ENCODE data around the gene EIF2A.
"Not testable (repeated sequence)": the region's sequence is repeated elsewhere in the genome, so short reads cannot be mapped to it uniquely, and the experiment has no call there.

Gene EIF2A

GRCh38 chr3:150543531-150543930 lies 3.1 kb upstream of the EIF2A start:
- no peak for DNase-seq (ENCODE audit: low read depth in 2 of 2)

DNA sequence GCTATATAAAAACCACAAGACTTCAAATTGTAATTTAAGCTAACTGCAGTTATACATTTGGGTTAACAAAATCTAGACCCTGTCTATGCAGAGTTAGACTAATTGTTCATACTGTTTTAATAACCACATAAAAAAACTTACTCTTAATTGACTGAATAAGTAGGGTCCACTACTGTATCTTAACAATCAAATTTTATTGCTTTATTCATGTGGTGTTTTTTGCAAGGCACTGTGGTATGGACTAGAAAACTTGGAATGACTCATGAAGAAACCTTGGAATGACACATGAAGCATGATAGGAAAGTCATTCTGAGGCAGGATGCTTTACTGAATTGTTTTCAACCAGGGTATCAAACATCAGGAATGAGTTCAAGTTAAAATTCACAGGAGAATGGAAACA lies 2.5 kb upstream of the EIF2A start:
- no peak for DNase-seq (ENCODE audit: low read depth in 2 of 2)

DNA sequence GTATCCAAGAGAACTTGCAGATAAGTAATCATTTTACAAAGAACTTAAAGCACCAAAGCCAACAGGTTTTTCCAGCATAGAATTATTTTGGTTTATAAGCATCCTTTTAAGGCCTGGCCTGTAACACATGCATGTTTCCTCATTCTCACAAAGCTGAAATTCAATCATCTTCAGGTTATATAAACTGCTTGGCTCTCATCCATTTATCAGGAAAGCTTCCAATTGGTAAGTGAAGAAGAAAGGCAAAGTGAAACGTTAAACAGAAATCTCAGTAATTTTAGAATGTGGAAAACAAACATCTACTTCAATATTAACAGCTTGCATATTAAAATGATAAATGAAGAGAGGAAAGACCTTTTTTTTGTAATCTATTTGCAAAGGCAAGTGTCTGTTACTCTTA lies 1.9 kb upstream of the EIF2A start:
- DNase-seq (ENCODE audit: low read depth in 2 of 2) = no peak

GRCh38 chr3:150545419-150546225 lies 965 bp upstream of the EIF2A start:
- DNase-seq (ENCODE audit: low read depth in 2 of 2) = peak; percentile 25 to 27

GRCh38 chr3:150547045-150547741 lies 606 bp downstream of the EIF2A start:
- DNase-seq (ENCODE audit: low read depth in 2 of 2) = no peak

DNA sequence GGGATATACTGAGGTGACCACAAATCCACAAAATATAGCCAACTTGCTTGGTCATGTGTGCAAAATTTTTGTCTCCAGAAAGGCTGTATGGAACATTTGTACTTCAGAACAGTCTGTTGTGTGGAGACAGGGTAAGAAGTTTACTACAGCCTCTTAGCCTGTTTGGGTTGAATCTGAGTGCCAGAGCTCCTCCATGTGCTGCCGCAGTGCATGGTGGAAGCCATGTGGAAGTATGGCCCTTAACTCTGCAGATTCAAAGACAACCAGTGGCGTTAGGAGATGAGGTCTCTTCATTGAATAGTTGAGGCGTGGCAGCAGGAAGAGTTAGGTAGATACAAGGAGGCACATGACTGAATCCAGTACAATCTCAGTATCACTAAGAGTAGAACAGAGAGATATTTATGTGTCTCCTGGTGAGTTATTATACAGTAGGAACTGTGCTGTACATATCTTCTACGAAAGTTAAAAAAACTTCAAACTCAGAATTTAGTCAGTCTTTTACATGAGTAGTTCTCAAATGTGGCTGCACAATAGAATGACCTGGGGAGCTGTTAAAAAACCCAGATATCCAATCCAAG lies 9.4 kb downstream of the EIF2A start:
- no peak for DNase-seq (ENCODE audit: low read depth in 2 of 2)

GRCh38 chr3:150556792-150557191 lies 10.2 kb downstream of the EIF2A start:
- DNase-seq (ENCODE audit: low read depth in 2 of 2) = no peak

GRCh38 chr3:150557725-150558124 lies 11.1 kb downstream of the EIF2A start:
- no peak for DNase-seq (ENCODE audit: low read depth in 2 of 2)

DNA sequence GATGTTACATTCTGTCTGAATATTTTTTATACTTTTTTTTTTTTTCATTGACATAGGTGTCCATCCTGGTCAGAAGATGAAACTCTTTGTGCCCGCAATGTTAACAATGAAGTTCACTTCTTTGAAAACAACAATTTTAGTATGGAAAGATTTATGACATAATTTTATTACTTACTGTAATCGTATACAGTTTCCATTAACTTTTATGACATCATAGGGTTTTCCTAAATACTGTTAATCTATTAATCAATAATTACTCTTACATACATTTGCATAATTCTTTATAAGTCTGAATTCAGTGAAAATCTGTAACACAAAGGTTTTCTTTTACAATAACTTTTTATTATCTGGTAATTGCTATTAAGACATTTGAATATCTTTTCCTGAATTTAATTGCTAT lies 17.7 kb downstream of the EIF2A start:
- DNase-seq (ENCODE audit: low read depth in 2 of 2) = no peak

DNA sequence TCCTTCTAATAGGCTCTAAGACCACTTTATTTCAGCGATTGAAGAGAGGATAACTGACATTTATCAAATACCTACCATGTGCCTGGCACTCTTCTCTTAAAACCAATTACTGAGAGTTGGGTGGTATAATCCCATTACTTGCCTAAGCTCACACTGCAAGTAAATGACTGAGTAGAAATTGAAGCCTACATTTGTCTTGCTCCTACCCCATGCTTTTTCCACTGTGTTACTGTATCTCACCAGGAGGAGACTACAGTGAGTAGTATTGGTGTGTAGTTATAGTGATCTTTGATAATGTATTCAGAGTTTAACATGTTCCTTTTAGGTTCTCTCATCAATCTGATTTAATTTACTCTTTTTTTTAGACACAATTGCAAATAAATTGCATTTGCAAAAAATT lies 20.7 kb downstream of the EIF2A start:
- no peak for DNase-seq (ENCODE audit: low read depth in 2 of 2)

DNA sequence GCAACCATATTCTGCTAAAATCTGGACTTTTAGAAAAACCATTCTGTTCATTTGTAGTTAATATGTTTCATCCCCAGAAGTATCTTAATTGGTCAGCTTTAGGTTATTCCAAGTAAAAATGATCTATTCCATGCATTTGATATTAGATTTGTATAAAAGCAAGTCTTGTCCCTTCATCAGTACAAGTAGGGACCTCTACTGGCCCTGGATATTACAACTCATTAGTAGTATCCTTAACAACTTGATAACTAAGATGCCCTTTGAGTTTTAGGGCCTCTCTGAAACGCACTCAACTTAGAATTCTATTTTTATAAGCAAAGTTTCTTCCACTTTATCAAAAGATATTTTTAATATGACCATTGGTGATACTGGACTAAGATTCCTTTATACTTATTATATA lies 31.3 kb downstream of the EIF2A start:
- no peak for DNase-seq (ENCODE audit: low read depth in 2 of 2)

- no peak for DNase-seq (ENCODE audit: low read depth in 2 of 2)
Measured at GRCh38 chr3:150581174-150581573, 34.6 kb downstream of the EIF2A start.

DNA sequence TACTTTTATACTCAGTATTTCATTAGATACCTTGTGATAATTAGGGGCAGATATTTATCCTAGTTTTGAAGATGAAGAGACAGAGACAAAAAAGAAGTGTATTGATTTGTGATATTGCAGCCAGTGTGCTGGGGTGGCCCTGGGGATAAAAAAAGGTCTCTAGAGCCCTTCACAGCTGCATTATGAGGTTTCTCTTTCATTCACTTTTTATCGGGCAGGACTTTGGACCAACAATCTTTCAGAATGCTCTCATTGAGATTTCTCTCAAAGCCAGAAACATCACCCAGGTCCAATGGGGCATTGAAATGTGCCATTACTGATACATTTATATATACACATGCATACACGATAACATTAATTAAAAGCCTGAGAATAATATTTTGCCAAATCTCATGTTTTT lies 36.0 kb downstream of the EIF2A start:
- DNase-seq (ENCODE audit: low read depth in 2 of 2) = no peak

GRCh38 chr3:150583028-150583427 lies 36.4 kb downstream of the EIF2A start:
- no peak for DNase-seq (ENCODE audit: low read depth in 2 of 2)

- DNase-seq (ENCODE audit: low read depth in 2 of 2) = no peak
Measured at GRCh38 chr3:150588027-150588830, 41.6 kb downstream of the EIF2A start.

- no peak for DNase-seq (ENCODE audit: low read depth in 2 of 2)
Measured at GRCh38 chr3:150589759-150590158, 43.2 kb downstream of the EIF2A start.

DNA sequence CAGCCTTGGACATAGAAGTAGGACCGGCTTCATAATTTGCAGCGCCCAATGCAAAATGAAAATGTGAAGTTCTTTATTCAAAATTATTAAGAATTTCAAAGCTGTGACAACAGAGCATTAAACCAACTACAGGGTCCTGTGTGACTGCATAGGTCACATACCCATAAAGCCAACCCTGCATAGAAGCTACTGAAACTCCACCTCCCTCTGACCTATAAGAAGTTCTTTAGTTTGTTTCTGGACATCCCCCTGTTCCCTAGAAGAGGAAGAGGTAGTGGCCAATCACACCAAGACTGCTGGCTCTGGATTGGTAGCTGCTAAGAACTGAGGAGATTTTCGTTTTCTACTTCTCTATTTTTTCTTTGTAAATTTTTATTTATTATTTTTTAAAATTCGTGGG lies 47.6 kb downstream of the EIF2A start:
- no peak for DNase-seq (ENCODE audit: low read depth in 2 of 2)

GRCh38 chr3:150597646-150598045 lies 51.1 kb downstream of the EIF2A start:
- DNase-seq (ENCODE audit: low read depth in 2 of 2) = no peak

DNA sequence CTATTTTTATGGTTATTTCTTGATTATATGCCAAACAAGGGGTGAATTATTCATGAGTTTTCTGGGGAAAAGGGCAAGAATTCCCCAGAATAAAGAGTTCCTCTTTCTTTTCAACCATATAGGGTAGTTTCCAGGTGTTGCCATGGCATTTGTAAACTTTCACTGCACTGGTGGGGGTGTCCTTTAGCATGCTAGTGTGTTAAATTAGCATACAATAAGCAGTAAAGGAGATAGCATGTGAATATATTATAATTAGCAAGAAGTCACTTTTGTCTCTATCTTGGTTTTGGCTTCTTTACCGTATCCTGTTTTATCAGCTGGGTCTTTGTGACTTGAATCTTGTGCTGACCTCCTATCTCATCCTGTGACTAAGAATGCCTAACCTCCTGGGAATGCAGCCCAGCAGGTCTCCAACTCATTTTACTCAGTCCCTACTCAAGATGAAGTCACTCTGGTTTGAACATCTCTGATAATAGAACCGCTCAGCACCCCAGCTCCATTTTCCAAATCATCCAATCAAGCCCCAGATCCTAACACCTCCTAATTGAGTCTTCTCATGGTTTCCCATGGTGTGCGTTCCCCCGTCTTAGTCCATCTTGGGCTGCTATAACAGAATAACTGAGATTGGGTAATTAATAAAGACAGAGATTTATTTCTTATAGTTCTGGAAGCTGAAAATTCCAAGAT lies 53.2 kb downstream of the EIF2A start:
- DNase-seq (ENCODE audit: low read depth in 2 of 2) = no peak

- DNase-seq (ENCODE audit: low read depth in 2 of 2) = not testable (repeated sequence)
Measured at GRCh38 chr3:150600647-150601530, 54.3 kb downstream of the EIF2A start.

All from stimulated activated CD4-positive, alpha-beta T cell treated with anti-CD3 and anti-CD28 coated beads, Interleukin-4, amount 100 ng/mL, for 48 hours (primary cell).